ENCODE data around the gene NUP37.

- no peak for TF ChIP-seq EP300 (IDR thresholded peaks at IDR 0.05)
- TF ChIP-seq CTCF (IDR thresholded peaks at IDR 0.05): no peak
- no peak for TF ChIP-seq POLR2AphosphoS5 (IDR thresholded peaks at IDR 0.05)
Observed at GRCh38 chr12:102107970-102108369, 11.9 kb downstream of the NUP37 start.
